GM18519 (cell line): Measurements from ENCODE around the gene USH1G.
"Not testable (repeated sequence)": the region's sequence is repeated elsewhere in the genome, so short reads cannot be mapped to it uniquely, and the experiment has no call there.

ENCODE experiments used
- ATAC-seq: cut with Tn5 transposase; IDR thresholded peaks from one replicate; pipeline ENCODE4 v1.9.1; 2021; ENCODE audit warnings: mild to moderate bottlenecking, moderate library complexity; ENCODE audit not compliant: unreplicated experiment, low FRiP score

Gene USH1G

GRCh38 chr17:74877592-74878548 is 45.2 kb downstream of the USH1G start:
- ATAC-seq = no peak

- no peak for ATAC-seq
These were observed 47.0 kb downstream of the USH1G start for GRCh38 chr17:74875977-74876593.

- ATAC-seq = no peak
These were observed 47.7 kb downstream of the USH1G start for GRCh38 chr17:74875155-74875976.

GRCh38 chr17:74874615-74875037 is 48.4 kb downstream of the USH1G start:
- no peak for ATAC-seq

- no peak for ATAC-seq
These were observed 49.0 kb downstream of the USH1G start for GRCh38 chr17:74873874-74874614.

GRCh38 chr17:74873037-74873873 is 49.8 kb downstream of the USH1G start:
- ATAC-seq = peak; percentile 76

- ATAC-seq = no peak
These were observed 50.6 kb downstream of the USH1G start, which contains the start of gene FDXR for GRCh38 chr17:74872313-74873036. TSS of gene FDXR (minus strand) at chr17:74872994. CDS start at chr17:74872944, 50 bp downstream.

GRCh38 chr17:74871356-74872076 is 51.5 kb downstream of the USH1G start:
- no peak for ATAC-seq

- ATAC-seq = no peak
These were observed 52.5 kb downstream of the USH1G start for GRCh38 chr17:74870512-74870911.

- ATAC-seq = not testable (repeated sequence)
These were observed 53.0 kb downstream of the USH1G start for GRCh38 chr17:74870028-74870427.

- ATAC-seq = no peak
These were observed 54.2 kb downstream of the USH1G start for GRCh38 chr17:74868908-74869255.

GRCh38 chr17:74868251-74868907 is 54.7 kb downstream of the USH1G start:
- ATAC-seq = no peak

- no peak for ATAC-seq
These were observed 56.7 kb downstream of the USH1G start for GRCh38 chr17:74866198-74866835.
